DMS79 (cell line): ENCODE results near the gene SLC13A3.

Source experiments
- DNase-seq: peaks from one replicate; lab custom pipeline; 2025; lab: John Stamatoyannopoulos, UW

The SLC13A3 gene, protein sequence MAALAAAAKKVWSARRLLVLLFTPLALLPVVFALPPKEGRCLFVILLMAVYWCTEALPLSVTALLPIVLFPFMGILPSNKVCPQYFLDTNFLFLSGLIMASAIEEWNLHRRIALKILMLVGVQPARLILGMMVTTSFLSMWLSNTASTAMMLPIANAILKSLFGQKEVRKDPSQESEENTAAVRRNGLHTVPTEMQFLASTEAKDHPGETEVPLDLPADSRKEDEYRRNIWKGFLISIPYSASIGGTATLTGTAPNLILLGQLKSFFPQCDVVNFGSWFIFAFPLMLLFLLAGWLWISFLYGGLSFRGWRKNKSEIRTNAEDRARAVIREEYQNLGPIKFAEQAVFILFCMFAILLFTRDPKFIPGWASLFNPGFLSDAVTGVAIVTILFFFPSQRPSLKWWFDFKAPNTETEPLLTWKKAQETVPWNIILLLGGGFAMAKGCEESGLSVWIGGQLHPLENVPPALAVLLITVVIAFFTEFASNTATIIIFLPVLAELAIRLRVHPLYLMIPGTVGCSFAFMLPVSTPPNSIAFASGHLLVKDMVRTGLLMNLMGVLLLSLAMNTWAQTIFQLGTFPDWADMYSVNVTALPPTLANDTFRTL

DNA sequence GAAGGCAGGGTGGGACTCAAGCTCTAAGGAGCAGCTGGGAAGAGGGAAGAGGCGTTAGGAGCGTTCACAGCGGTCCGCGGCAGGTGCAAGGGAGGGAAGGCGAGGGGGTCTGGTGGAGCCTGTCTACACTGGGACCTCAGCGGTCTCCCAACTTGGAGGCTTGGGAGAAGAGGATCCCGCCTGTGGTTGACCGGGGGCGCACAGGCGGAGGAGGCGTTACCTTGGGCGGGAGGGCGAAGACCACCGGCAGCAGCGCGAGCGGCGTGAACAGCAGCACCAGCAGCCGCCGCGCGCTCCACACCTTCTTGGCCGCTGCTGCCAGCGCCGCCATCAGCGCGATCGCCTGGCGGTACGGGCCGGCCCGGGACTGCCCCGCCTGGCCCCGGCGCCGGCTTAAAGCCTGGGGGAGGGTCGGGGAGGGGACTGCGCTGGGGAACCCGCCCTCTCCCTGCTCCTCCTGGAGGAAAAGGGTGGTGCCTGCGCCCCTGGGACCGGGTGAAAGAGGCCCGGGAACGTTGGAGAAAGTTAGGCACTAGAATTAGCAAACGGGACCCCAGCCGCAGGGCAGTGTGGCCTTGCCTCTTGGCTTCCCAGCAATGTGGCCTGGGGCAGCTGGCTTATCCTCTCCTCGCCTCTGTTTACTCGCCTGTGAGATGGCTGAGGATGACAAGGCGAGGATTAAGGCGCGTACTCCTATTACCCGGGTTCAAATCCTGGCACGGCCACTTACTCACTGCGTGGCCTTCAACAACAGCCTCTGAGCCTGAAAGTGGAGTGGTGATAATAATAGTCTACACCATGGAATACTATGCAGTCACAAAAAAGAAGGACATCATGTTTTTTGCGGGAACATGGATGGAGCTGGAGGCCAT lies at the start of gene SLC13A3:
Gene SLC13A3 (minus strand): TSS at position 369 of the 872 bp plus-strand sequence. CDS start 38 bp downstream, at position 331.
- DNase-seq = no peak

DNA sequence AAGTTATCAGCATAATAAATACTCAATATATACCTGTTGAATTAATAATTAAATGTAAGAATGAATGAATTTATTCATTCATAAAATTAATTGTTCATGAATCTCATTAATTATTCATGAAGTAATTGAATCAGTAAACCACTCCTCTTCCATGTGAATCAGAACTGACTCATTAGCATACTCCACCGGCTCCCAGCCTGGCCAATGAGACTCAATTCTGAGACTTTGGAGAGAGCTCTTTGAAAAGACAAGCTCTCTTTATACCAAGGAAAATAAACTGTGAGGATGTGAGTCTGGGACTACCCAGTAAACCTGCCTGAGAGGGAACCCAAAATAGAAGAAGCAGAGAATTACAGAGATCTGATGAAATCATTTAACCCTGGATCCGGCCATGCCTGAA lies 49.8 kb upstream of the SLC13A3 start:
- DNase-seq = no peak

DNA sequence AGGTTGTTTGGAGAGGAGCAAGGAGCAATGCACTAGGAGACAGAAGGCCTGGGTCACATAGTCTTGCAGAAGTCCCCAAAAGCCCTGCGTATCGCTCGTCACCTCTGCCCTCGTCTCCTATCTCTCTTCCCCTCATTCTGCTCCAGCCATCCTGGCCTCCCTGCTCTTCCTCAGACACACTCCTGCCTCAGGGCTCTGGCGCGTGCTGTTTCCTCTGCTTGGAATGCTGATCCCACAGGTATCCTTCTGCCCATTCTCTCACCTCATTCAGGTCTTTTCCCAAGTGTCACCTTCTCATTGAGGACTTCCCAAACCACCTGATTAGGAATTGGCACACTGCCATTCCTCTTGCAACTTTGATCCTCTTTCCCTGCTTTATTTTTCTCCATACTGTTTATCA lies 49.2 kb upstream of the SLC13A3 start:
- DNase-seq = no peak

DNA sequence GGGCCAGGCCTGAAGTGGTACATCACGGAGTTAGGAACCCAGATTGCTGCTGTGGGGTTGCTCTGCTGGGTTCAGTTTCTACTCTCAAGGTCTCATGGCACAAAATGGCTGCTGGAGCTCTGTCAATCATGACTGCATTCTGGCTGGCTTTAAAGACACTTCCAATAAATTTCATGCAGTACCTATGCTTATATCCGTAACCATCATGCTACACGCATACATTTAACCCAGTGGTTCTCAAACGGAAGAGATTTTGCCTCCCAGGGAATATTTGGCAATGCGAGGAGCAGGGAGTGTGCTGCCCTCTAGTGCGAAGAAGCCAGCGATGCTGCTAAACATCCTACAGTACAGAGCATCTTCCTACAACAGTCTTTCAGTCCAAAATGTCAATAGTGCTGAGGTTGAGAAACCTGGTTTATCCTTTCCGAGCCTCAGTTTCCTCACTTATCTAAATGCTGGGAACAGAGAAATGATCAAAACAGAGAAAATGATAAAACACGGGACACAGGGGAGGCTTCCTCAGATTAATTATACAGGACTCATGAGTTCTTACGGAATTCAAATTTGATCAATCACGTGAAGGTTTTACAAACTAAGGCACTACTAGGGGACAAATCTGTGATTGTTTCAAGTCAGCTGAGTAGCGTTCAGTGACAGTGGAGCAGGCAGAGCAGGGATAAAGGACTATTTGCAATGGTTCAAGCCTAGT lies 48.5 kb upstream of the SLC13A3 start:
- no peak for DNase-seq

DNA sequence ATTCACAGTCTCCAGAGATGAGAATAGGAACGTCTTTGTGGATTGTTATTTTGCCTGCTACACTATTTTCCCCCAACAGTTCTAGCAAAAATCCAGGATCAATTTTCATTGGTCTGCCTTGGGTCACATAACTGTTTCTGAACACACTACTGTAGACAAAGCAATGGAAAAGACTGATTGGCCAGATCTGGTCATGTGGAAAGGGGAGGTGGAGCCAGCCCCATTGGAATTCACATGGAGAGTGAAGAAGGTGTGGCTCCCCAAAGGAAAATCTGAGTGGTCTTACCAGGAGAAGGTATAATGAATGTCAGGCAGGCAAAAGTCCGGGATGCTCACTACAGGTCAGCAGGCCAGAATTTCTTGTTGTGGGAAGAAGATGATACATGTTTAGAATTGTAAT lies 47.5 kb upstream of the SLC13A3 start:
- DNase-seq = no peak

DNA sequence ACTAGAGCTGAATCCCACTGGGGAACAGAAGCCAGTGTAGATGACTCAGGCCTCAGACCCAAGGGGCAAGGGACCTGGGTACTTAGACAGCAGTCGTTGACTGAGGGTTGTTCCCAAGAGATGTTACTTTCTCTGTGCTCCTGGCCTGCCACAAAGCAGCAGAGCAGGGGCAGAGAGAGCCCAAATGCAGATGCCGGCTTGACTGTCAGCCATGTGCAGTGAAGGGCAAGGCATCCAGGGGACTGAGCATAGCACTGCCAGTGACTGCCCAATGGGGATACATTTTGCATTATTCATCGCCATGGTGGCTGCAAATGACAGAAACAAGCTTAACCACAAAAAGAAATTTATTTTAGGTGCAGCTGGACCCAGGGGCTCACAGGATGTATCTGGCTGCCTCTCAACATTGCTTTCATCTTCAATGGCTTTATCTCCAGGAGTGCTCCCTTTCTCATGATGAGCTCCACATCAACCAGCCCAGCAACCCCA lies 45.6 kb upstream of the SLC13A3 start:
- no peak for DNase-seq

DNA sequence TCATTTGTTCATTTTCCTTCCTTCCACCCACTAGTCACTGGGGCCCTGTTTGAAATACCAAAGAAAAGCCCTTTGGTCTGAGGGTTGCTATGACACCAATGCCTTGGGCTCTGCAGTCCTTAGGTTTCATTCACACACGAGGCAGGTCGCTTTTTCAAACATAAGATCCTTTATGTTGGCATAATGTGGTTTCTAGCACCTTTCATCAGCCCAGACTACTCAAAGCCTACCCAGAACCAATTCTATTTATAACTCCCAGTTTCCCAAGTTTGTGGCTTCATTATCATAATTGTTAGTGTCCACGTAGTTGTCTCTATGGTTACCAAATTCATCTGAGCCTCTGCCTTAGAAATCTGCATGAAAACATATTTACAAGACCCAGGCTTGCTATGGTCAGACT lies 44.6 kb upstream of the SLC13A3 start:
- no peak for DNase-seq

DNA sequence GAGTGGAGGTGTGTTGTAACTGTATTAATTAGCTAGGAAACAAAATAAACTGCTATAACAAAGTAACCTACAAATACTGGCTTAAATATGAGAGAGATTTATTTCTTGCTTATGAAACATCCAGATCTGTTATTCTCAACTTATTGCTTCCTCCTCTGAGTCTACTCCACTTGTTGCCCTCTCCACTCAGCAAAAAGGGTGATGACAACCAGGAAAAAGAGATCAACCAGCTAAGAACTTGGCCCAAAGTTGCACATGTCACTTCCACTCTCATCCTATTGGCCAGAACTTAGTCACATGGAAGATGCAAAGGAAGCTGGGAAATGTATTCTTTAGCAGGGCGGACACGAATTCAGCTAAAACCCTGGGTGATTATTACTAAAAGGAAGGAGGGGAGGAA lies 43.2 kb upstream of the SLC13A3 start:
- no peak for DNase-seq

DNA sequence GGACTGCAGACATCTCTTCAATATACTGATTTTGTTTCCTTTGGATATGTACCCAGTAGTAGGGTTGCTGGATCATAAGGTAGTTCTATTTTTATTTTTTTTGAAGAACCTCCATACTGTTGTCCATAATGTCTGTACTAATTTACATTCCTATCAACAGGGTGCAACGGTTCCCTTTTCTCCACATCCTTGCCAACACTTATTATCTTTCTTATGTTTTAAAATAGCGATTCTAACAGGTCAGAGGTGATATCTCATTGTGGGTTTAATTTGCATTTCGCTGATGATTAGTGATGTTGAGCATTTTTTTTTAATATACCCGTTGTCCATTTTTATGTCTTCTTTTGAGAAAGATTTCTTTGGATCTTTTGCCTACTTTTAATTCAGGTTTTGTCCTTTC lies 39.9 kb upstream of the SLC13A3 start:
- no peak for DNase-seq

DNA sequence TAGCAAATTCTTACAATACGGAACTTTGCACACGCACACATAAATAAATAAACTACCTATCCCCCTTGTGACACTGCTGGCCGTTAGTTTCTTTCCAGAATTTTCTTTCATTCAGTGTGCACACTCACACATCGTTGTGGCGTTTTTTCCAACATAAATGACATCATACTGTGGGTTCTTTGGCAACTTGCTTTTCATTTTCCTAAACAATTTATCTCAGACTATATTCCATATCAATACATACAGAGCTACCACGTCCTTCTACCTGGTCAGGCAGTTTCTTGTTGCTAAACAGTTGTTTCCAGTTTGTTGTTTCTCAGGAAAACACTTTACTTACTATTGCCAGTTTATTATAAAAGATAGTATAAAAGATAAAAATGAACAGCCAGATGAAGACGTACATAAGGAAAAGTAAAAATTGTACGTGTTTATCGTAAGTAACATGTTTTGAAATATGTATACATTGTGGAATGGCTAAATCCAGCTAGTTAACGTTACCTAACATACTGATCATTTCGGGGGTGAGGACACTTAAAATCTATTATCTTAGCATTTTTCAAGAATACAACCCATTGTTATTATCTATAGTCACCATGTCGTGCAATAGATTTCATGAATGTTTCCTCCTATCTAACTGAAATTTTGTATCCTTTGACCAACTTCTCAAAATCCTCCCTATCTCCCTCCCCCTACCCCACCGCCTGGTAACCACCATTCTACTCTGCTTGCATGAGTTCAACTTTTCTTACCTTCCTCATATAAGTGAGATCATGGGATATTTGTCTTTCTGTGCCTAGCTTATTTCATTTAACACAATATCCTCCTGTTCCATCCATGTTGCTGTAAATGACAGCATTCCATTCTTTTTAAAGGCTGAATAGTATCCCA lies 39.2 kb upstream of the SLC13A3 start:
- no peak for DNase-seq

DNA sequence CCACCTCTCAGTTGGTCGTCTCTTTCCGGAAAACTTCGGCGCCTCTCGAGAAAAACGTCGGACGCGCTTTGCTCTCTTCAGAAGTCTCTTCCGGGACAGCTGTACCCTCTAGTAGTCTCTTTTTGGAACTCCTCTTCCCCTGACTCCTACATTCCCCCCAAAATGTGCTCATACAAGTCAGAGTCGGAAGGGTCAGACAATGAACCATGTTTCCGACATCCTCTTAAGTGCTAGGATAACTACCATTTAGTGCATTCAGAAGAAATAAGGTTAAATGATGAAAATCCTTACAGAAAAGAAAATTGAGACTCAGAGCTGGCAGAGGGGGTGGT lies 38.5 kb upstream of the SLC13A3 start:
- no peak for DNase-seq

DNA sequence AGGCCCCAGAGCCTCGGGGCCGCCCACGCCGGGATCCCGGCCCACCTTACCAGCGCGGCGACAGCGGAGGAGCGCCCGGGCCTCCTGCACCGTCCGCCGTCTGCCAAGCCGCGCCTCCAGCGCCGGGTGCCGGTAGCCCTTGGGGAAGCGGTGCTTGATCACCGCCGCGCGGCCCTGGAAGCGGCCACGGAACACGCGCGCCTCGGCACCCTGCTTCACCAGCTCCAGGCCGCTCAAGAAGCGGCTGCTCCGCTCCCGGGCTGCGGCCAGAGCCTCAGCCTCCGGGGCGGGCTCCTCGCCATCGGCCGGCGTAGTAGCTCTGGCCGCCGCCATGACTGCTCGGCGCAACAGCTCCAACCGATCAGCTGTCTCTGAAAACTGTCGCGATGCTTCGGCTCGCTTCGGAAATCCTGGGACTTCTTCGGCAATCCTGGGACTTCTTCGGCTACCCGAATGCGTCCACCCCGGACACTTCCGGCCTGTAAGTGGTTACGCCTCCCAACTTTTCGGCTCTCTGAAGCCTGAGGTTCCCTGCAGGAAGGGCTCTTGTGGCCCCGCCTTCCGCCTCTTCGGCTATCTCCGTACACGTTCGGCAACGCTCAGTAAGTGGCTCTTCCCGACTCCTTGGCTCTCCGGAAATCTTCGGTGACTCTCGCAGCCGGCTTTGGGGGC lies 38.0 kb upstream of the SLC13A3 start, which contains the start of gene TP53RK:
Gene TP53RK (minus strand): TSS at position 363 of the 672 bp plus-strand sequence. CDS start 30 bp downstream, at position 333.
- peak; percentile 92 for DNase-seq

DNA sequence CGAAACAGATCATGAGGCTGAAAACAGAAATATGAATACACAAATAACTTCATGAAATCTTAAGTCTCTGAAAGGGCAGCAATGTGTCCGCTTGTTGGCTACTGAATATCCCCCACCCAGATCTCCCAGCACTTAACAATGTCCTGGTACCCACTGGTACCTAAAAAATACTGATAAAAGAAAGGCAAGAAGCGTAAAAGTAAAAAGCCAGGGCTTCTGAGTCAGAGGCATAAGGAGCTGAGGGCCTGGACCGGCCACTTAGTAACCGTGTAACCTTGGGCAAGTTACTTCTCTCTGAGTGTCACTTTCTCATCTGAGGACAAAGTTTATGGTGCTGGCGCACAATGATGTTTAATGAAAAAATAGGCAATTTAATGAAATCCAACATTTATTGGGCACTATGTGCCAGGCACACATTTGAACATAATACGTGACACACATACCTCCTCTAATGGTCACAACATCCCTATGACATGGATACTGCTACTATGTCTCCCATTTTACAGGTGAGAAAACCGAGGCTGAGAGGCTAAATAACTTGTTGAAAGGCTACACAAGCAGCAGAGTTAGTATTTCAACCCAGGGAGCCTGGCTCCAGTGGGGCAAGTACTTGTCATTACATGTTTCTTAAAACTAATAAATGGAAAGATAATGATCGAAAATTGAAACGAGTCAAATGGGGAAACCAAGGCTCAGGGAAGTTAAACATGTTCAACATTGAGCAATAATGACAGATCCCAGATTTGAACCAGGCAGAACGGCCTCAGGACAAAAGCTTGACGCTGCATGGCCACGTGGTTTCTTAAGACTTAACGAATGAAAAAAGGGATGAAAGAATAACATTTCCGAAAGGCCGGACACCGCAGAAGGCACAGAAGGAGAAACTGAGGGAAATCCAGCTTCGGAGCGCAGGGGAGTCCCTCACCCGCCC lies 37.2 kb upstream of the SLC13A3 start:
- DNase-seq = no peak

DNA sequence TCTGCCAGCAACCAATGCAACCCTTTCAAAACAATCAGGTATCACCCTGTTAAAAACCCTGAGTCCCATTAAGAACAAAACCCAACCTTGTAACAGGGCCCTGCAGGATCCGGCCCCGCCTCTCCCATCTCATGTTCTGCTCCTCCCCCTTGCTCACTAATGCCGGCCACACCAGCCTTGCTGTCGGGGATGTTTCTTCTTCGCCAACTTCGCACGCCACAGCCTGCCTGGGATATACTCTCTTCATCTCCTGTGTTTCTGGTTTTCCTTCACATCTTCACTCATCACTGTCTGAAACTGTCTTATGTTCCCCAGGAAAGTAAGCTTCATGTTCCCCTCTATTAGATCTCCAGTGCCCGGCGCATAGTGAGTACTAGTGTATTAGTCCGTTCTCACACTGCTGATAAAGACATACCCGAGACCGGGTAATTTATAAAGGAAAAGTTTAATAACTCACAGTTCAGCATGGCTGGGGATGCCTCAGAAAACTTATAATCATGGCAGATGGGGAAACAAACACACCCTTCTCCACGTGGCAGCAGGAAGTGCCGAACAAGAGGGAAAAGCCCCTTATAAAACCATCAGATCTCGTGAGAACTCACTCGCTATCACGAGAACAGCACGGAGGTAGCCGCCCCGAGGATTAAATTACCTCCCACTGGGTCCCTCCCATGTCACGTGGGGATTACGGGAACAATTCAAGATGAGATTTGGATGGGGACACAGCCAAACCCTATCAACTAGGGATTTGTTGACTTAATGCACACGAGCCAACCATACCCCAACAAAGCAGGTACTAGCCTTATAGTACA lies 32.9 kb upstream of the SLC13A3 start:
- DNase-seq = no peak

DNA sequence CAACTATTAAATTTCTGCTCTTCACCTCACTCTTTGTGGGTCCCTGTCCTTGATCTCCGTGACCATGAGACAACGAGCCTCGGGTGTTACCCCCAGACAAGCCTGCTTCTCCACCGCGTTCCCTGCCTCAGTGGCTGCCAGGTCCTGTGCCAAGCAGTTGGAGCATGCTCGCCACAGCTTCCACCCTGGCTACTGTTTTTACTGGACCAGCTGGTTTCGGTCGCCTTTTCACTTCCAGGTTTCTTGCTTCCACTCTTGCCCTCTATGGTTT lies 32.3 kb upstream of the SLC13A3 start:
- no peak for DNase-seq

DNA sequence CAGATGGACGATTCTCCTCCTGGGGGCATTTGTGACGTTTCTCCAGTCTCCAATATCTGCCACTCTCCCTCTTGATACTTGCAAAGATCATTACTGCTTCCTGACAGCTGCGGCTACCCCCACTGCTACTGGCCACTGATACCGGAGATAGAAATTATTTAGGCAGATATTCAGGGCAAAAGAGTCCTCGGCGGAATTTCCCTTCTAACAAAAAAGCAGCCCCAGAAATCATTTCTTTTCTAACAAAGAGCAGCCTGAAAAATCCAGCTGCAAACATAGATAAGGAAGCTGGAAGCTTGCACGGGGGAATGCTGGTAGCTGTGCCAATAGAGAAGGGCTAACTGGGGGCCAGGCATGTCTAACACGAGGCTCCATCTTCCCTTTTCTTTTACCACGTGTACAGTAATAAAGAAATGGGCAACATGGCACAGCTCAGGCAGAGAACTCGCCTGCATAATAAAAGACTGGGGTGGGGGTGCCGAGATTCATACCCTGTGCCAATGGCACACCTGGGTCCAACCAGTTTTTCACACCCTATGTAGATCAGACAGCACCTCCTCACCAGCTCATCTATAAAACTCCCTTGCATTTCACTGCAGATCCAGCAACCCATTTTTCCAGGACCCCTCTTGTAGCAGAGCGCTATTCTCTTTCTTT lies 31.9 kb upstream of the SLC13A3 start:
- DNase-seq = no peak

DNA sequence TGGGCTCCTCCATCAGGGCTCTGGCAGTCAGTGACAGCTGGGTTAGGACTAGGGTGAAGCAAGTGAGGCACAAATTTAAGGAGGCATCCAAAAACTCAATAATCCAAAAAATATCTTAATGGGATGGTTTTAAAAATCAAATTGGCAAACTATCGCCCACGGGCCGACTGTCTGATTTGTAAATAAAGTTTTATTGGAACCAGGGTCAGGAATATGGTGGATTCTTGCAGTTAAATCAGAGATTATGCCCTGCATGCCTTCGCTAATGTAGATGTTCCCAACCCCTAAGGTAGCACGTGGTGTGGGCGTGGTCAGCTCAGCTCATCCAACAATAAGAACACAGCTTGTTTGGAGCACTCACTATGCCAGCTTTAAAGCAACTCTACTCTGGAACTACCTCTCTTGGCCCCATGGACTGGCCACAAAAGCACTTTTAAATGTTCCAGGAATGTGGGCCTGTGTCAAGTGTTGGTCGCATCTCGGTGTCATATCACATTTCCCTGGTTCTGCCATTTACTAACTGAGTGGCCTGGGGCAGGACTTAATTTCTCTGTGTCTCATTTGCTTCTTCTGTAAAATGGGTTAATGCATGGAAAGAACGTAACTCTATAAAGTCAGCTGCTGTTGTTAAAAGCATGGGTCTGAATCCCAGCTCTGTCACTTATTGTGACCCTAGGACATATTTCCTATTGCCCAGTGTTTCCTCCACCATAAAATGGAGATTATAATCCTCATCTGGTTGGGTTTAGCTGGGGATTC lies 31.0 kb upstream of the SLC13A3 start:
- DNase-seq = no peak
